Measurements from ENCODE around the gene SIRT7.

DNA sequence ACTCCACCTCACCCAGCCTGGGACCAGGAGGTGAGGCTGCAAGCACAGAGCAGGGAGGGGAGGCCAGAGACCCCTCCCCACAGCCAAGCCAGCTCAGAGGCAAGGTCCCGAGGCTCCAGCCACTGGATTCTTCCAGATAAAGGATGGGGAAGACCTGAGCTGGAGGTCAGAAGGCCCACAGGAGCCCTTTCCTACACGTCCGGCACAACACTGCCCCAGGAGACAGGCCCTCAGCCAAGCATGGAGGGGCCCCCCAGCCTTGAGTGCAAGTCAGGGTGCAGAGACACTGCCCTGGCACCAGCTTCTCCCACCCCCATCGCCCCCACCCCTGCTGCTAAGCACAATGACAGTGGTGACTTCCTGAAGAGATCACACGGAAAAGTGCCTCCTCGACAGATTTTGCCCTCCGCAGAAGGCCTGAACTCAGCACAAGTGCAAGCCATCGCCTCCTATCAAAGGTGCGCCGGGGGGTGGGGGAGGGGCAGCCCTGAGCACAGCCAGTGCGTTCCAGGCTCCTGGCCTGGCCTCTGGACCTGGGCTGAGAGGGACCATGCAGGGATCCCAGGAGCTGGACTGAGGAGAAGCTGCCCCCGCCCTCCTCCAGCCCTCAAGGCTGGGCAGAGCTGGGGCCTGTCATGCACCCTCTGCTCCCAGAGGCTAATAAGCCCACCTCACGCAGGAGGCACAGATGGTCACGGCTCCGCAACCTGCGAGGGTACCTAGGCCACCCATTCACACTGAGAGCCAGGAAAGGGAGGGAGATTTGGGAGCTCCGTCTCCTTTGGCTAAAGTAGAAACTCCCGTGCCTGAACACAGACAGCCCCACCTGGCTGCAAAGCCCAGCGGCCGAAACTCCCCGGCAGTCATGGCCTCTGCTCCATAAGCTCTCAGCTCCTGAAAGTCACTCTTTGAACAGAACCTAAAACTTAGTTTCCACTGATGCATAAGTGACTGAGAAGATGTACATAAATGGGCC, 6.9 kb upstream of the SIRT7 start:
- TF ChIP-seq, protein P1, sequence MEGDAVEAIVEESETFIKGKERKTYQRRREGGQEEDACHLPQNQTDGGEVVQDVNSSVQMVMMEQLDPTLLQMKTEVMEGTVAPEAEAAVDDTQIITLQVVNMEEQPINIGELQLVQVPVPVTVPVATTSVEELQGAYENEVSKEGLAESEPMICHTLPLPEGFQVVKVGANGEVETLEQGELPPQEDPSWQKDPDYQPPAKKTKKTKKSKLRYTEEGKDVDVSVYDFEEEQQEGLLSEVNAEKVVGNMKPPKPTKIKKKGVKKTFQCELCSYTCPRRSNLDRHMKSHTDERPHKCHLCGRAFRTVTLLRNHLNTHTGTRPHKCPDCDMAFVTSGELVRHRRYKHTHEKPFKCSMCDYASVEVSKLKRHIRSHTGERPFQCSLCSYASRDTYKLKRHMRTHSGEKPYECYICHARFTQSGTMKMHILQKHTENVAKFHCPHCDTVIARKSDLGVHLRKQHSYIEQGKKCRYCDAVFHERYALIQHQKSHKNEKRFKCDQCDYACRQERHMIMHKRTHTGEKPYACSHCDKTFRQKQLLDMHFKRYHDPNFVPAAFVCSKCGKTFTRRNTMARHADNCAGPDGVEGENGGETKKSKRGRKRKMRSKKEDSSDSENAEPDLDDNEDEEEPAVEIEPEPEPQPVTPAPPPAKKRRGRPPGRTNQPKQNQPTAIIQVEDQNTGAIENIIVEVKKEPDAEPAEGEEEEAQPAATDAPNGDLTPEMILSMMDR (conservative IDR thresholded peaks at IDR 0.05 in 1 of 2, IDR thresholded peaks at IDR 0.05 in 1 of 2; ENCODE audit: extremely low read depth in 1 of 2, insufficient read depth in 1 of 2, low read depth in 1 of 2, low read length in 2 of 2) = no peak
- TF ChIP-seq EZH2 (IDR thresholded peaks at IDR 0.05; ENCODE audit: borderline replicate concordance, low read length) = no peak

Measured in mammary epithelial cell (primary cell).